Spinal cord (tissue), 10 donors: ENCODE results near the gene FANCE. TPM values are rescaled to one million over a fixed set of nuclear protein-coding genes. Genes with fewer than 3 reads are reported as not detected.

Experiments used
- DNase-seq, 6 donors: peaks; one replicate each; pipeline versions ENCODE4 v3.0.0 to v3.0.0-alpha.2; 2013 to 2015; ENCODE audit warnings: low spot score in 6 of 6, low read depth in 4 of 6
- H3K27ac ChIP-seq: one replicate; pipeline ENCODE4 v1.5.1; 2013; ENCODE audit warnings: low read depth, low read length, control low read depth
- H3K27me3 ChIP-seq: one replicate; pipeline ENCODE4 v1.6.1; 2013; ENCODE audit warnings: low read length; ENCODE audit not compliant: control insufficient read depth, insufficient read depth
- H3K36me3 ChIP-seq: one replicate; pipeline ENCODE4 v1.6.1; 2013; ENCODE audit warnings: low read length; ENCODE audit not compliant: control insufficient read depth, insufficient read depth
- H3K4me1 ChIP-seq: one replicate; pipeline ENCODE4 v1.6.1; 2013; ENCODE audit warnings: low read length; ENCODE audit not compliant: control insufficient read depth, insufficient read depth
- H3K4me3 ChIP-seq: one replicate; pipeline ENCODE4 v1.5.1; 2013; ENCODE audit warnings: low read depth, low read length, control low read depth
- H3K9me3 ChIP-seq: one replicate; pipeline ENCODE4 v1.6.1; 2013; ENCODE audit warnings: low read length; ENCODE audit not compliant: control insufficient read depth, insufficient read depth
- WGBS: methylation state at CpG from one replicate; pipeline ENCODE4 v1.1.5; 2013; ENCODE audit warnings: missing lambda C conversion rate; ENCODE audit not compliant: insufficient coverage; 5-methylcytosine and 5-hydroxymethylcytosine counted together
- polyA plus RNA-seq, 2 donors: library from polyadenylated mRNA; unstranded; fragments of 120-200 nt; gene quantifications; one replicate each; pipeline ENCODE4 v1.2.1, GENCODE V29; 2013; ENCODE audit not compliant: insufficient read length in 2 of 2
- total RNA-seq, 2 donors: library from RNA; depleted of rRNA in 1 of 2; stranded (reverse); fragments of 120-200 nt in 1 of 2; fragments of >200 nt in 1 of 2; gene quantifications; one replicate each; pipeline versions ENCODE4 v1.2.3 to v1.2.4, GENCODE V29; 2013 to 2014
- donor health status: healthy.

Gene FANCE
- total and polyA plus RNA-seq, 4 donors, result 6.1 to 14.5 (median 12.3) TPM

DNA sequence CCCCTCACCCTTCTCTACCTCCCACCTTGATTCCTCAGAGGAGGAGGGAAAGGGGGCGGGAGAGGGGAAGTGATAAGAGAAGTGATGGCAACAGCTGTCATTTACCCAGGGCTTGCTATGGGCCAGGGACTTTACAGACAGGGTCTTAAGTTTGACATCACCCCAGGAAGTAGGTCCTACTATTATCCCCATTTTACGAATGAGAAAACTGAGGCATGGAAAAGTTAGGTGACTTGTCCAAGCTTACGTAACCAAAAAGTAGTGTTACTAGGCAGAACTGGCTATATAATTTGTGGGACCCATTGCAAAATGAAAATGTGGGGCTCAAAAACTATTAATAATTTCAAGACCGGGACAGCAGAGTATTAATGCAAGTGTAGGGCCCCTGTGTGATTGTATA lies 10.5 kb upstream of the FANCE start:
- H3K4me3 ChIP-seq, result no peak overlapping the region
- DNase-seq, result no peak
- H3K27me3 ChIP-seq, result no peaks in the 10 kb centered on the region
- H3K27ac ChIP-seq, result no peak overlapping the region
- no peaks in the 10 kb centered on the region for H3K4me1 ChIP-seq
- 100% methylated on average over 1 of the region's 4 CpGs for WGBS
- no peaks in the 10 kb centered on the region for H3K36me3 ChIP-seq
- no peaks in the 10 kb centered on the region for H3K9me3 ChIP-seq

DNA sequence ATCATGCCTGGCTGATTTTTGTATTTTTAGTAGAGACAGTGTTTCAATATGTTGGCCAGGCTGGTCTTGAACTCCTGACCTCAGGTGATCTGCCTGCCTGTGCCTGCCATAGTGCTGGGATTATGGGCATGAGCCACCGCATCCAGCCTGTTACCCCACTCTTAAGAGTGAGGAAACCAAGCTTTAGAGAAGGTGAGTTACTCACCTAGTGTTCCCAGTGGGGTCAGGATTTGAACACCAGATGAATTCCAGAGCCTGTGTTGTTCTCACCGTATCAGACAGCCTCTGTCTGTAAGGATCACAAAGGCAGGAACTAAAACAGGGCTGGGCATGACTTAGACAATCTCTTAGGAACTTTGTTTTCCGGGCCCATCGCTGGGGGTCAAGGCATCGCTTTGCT lies 9.4 kb upstream of the FANCE start:
- Histone ChIP-seq H3K27ac (no peak overlapping the region), H3K36me3 (no peaks in the 10 kb centered on the region), H3K27me3 (no peaks in the 10 kb centered on the region), H3K4me1 (no peaks in the 10 kb centered on the region), H3K9me3 (no peaks in the 10 kb centered on the region), H3K4me3 (no peak overlapping the region)
- DNase-seq, result no peak
- 86% methylated on average over 5 of the region's 5 CpGs for WGBS

DNA sequence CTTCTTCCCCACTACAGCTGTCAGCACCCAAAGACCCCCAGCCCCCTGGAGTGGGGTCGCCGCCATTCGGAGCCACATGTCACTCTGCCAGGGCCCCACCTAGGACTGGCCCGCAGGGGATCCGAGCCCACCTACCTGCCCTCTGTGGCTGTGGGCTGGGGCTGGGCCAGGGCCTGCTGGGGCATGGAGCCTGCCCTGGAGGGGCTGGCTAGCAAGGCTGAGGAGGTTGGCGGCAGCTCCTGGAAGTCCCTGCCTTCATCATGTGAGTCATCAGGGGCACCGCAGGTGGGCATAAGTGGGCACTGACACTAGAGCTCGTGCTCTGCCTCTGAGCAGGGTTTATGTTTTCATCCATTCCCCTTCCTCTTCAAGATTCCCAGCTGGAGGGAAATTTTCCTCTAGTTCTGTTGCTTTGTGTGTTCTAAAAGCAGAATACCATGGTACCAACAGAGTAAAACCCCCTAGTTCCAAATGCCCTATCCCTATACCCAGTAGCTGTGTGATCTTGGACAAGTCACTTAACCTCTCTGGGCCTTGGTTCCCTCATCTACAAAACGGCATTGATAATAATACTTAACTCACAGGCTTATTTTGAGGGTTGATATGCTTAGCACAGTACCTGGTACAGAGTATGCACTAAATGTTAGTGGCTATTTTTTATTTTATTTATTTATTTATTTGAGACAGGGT lies 8.7 kb upstream of the FANCE start:
- Histone ChIP-seq H3K27ac (no peak overlapping the region), H3K4me1 (no peaks in the 10 kb centered on the region), H3K36me3 (no peaks in the 10 kb centered on the region), H3K4me3 (no peak overlapping the region), H3K27me3 (no peaks in the 10 kb centered on the region), H3K9me3 (no peaks in the 10 kb centered on the region)
- 98% methylated on average over 6 of the region's 9 CpGs for WGBS
- no peak for DNase-seq

DNA sequence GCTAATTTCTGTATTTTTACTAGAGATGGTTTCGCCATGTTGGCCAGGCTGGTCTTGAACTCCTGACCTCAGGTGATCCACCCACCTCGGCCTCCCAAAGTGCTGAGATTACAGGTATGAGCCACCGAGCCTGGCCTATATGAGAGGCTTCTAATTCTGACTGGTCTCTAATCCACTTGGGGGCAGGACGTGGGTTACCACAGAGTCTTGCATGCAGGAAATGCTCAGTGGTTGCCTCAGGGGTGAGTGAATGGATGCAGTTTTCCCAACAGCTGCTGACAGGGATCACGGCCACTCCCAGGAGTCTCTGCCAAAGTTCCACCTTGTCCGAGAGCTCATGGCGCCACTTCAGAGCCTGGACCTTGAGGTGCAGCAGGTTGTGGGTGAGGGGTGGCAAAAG lies 6.4 kb upstream of the FANCE start:
- Histone ChIP-seq H3K4me3 (no peak overlapping the region), H3K4me1 (no peaks in the 10 kb centered on the region), H3K9me3 (no peaks in the 10 kb centered on the region), H3K27me3 (no peaks in the 10 kb centered on the region), H3K36me3 (no peaks in the 10 kb centered on the region), H3K27ac (no peak overlapping the region)
- DNase-seq, result no peak
- 95% methylated on average over 7 of the region's 7 CpGs for WGBS

DNA sequence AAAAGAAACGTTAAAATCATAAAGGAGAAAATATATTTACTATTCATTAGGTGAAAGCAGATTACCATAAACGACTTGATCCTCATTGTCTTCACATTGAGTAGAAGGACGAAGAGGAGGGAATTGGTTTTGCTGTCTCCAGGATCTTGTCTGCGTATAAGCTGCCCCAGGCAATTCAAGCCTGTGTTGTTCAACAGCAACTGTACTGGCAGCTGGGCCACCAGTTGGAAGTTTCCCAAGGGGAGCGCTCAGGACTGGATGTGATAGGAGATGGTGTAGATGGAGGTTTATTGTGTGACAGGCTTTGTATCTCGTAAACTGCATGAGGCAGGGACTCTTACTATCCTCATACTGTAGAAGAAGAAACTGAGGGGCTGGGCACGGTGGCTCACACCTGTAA lies 3.9 kb upstream of the FANCE start:
- WGBS, result 67% methylated on average over 1 of the region's 7 CpGs
- Histone ChIP-seq H3K27ac (no peak overlapping the region), H3K36me3 (no peaks in the 10 kb centered on the region), H3K27me3 (no peaks in the 10 kb centered on the region), H3K9me3 (no peaks in the 10 kb centered on the region), H3K4me1 (peaks cover 8% of the 10 kb centered on the region), H3K4me3 (no peak overlapping the region)
- peak in 1 of 6 donors; percentile 41 for DNase-seq

DNA sequence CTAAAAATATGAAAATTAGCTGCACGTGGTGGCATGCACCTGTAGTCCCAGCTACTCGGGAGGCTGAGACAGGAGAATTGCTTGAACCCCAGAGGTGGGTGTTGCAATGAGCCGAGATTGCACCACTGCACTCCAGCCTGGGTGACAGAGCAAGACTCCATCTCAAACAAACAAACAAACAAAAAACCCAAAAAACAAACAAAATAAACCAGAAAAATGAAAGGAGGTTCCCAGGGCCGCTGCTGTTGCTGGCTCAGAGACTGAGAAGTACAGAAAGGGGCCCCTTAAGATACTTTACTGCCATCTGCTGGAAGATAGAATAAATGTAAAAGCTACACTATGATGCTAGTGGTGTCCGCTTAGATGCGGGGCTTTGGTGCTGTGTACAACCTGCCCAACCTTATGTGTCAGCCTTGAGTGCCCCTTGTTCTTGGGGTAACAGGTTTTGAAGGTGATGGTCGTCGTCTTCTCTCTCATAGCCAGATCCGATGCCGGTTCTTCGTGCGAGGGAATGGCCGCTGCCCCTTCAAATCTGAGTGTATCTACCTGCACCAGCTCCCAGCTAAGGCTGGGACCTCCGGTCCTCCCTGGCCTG lies 2.8 kb upstream of the FANCE start:
- H3K4me1 ChIP-seq, result peaks cover 14% of the 10 kb centered on the region
- no peak overlapping the region for H3K4me3 ChIP-seq
- peak in 3 of 6 donors; percentile 43 to 89 (median 85) for DNase-seq
- no peaks in the 10 kb centered on the region for H3K36me3 ChIP-seq
- no peaks in the 10 kb centered on the region for H3K27me3 ChIP-seq
- no peak overlapping the region for H3K27ac ChIP-seq
- no peaks in the 10 kb centered on the region for H3K9me3 ChIP-seq
- 32% methylated on average over 10 of the region's 14 CpGs for WGBS

DNA sequence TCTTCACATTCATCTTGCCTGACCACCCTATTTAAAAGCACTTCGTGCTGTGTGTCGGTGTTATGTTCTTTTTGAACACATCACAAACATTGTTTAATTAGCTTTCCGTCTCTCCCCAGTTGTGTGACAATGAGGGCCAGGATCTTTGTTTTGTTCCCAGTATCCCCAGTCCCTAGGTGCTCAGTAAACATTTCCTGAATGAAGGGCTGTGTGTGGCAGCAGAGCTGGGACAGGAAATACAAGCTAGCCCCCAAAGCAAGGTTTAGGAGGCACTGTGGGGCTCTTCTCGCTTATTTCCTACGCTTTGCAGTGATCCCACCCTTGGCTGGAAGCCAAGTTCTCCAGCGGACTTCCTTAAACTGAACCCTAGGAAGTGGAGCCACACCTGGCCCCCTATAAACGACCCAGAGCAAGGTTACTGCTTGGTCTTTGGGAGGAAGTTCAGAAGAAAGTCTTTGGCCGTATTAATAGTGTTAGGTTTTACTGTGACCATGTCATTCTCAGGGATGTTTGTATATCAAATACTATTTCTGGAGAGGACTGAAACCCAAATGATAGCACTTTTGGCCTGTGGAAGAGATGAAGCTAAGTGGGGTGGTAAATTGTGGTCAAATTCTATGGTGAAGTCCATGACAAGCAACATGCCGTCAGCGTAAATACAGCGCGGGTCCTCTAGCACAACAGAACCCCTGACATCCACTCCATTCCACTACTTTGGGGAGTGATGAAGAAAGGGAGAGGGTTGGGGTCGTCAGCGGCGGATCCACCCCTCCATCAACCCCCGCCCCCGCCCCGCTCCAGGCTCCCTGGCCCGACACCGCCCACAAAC lies 570 bp upstream of the FANCE start:
- 22% methylated on average over 5 of the region's 20 CpGs for WGBS
- peak in 2 of 6 donors; percentile 14 to 40 for DNase-seq
- peak overlapping the region; percentile 29 for H3K27ac ChIP-seq

DNA sequence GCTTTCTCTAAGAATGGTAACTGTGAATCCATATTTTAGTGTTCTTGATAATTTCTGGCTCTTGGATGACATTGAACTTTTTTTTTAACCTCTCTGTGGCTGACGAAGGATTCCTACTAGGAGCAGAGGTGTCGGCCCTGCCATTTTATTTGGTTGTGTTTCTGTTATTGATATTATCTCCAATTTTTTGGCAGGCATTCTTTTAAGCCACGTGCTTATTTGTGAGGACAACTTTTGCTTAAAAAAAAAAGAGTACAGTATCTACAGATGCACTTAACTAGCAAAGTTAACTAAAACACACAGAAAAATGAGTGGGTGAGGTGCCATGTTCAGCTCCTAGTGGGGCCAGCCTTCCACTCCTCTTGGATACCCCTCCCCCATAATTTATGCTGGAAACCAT lies 1.1 kb downstream of the FANCE start:
- Histone ChIP-seq H3K36me3 (peaks cover 24% of the 10 kb centered on the region), H3K9me3 (no peaks in the 10 kb centered on the region), H3K4me3 (peak overlapping the region; percentile 56), H3K27me3 (no peaks in the 10 kb centered on the region), H3K27ac (no peak overlapping the region), H3K4me1 (peaks cover 15% of the 10 kb centered on the region)
- no CpG with 5 or more reads among the region's 3 CpGs for WGBS
- no peak for DNase-seq

More for the DNA sequence above, 570 bp upstream of the FANCE start:
- Histone ChIP-seq H3K36me3 (peaks cover 10% of the 10 kb centered on the region), H3K4me1 (peaks cover 15% of the 10 kb centered on the region), H3K4me3 (peak overlapping the region; percentile 56), H3K9me3 (no peaks in the 10 kb centered on the region), H3K27me3 (no peaks in the 10 kb centered on the region)

DNA sequence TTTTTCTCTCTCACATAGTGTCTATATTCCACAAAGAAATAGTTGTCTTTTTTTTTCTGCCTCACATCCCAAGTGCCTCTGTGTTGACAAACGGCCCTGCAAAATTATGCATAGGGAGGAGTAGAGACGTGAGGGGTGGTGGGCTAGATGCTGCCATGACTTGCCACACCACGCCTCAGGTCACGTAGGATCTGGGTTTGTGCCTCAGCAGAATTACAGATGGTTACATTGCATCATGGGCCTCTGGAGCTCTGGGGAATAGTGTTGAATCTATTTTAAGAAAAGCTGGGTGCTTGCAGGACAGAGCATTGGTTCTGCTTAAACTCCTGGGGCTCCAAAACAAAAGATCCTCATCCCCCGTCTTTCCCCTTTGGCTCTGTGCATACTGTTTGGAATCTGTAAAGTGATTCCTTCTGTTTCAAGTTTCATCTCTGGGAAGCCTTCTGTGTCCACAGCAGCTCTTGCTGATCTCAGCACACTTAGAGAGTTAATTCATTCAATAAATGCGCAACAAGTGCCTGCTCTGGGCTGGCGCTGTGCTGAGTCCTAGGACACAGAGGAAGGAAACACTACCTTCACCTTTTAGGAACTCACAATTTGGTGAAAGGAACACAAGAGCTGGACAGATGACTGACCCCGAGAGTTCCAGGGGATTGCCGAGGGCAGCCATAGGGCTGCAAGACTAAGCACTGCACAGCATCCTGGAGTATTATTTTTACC lies 2.4 kb downstream of the FANCE start:
- H3K27ac ChIP-seq, result no peak overlapping the region
- peaks cover 15% of the 10 kb centered on the region for H3K4me1 ChIP-seq
- no peaks in the 10 kb centered on the region for H3K9me3 ChIP-seq
- no peaks in the 10 kb centered on the region for H3K27me3 ChIP-seq
- peak in 1 of 6 donors; percentile 8 for DNase-seq
- peaks cover 36% of the 10 kb centered on the region for H3K36me3 ChIP-seq
- 81% methylated on average over 4 of the region's 9 CpGs for WGBS
- H3K4me3 ChIP-seq, result no peak overlapping the region
